SK-N-SH (cell line): ENCODE results near the gene ISM1. TPM values are rescaled to one million over a fixed set of nuclear protein-coding genes. Genes with fewer than 3 reads are reported as not detected.

Experiments
- CTCF ChIA-PET: fragments of 300-600, 350-600 bp; formaldehyde crosslinking; extraction: SDS; loops from one replicate; lab custom pipeline; 2021; lab: Yijun Ruan, JAX
- POLR2A ChIA-PET: fragments of 350-600 bp; sonication (Branson Sonifier 250); formaldehyde crosslinking; extraction: SDS; loops from one replicate; lab custom pipeline; 2020; ENCODE audit warnings: antibody characterized with exemption, inconsistent platforms; lab: Yijun Ruan, JAX
- DNase-seq: peaks from one replicate; pipeline ENCODE4 v3.0.0; 2012
- H2AFZ ChIP-seq: fragments of 200-600 bp; sonication (generic); 2 replicates; pipeline ENCODE4 v1.8.1; 2016; ENCODE audit warnings: antibody characterized with exemption, mild to moderate bottlenecking, low read depth
- H3F3A ChIP-seq: fragments of 200-600 bp; sonication (generic); replicated peaks from 2 replicates; pipeline ENCODE3; 2016; ENCODE audit warnings: antibody characterized with exemption, mild to moderate bottlenecking; ENCODE audit not compliant: insufficient read depth
- H3K27ac ChIP-seq, 2 experiments: fragments of 200-500 bp in 1 of 2; fragments of 200-600 bp in 1 of 2; sonication (Bioruptor generic) in 1 of 2; sonication (generic), shearing (Covaris generic) in 1 of 2; 2 replicates each; pipeline versions ENCODE4 v1.5.1 to v1.6.1; 2014 to 2016; ENCODE audit warnings: low read depth in 2 of 2, inconsistent platforms in 1 of 2, low read length in 1 of 2, mild to moderate bottlenecking in 1 of 2, mixed read lengths in 1 of 2
- H3K27me3 ChIP-seq: fragments of 200-600 bp; sonication (generic), shearing (Covaris generic); 2 replicates; pipeline ENCODE4 v1.6.1; 2016; ENCODE audit warnings: mixed run types; ENCODE audit not compliant: insufficient read depth
- H3K36me3 ChIP-seq, 2 experiments: fragments of 200-500 bp in 1 of 2; fragments of 200-600 bp in 1 of 2; sonication (Bioruptor generic) in 1 of 2; sonication (generic) in 1 of 2; replicated peaks in 1 of 2; 2 replicates each; pipeline versions ENCODE3 to v1.5.1; 2014 to 2016; ENCODE audit warnings: low read length in 1 of 2, mild to moderate bottlenecking in 1 of 2; ENCODE audit not compliant: insufficient read depth in 2 of 2, control insufficient read depth in 1 of 2
- H3K4me1 ChIP-seq, 2 experiments: fragments of 200-500 bp in 1 of 2; fragments of 200-600 bp in 1 of 2; sonication (Bioruptor generic) in 1 of 2; sonication (generic), shearing (Covaris generic) in 1 of 2; 2 replicates each; pipeline versions ENCODE4 v1.5.1 to v1.6.1; 2014 to 2016; ENCODE audit warnings: low read depth in 1 of 2, low read length in 1 of 2, mixed run types in 1 of 2; ENCODE audit not compliant: insufficient read depth in 2 of 2, control insufficient read depth in 1 of 2
- H3K4me2 ChIP-seq: fragments of 200-600 bp; sonication (generic), shearing (Covaris generic); 2 replicates; pipeline ENCODE4 v1.6.1; 2017; ENCODE audit warnings: mixed run types
- H3K4me3 ChIP-seq, 2 experiments: fragments of 200-500 bp in 1 of 2; fragments of 200-600 bp in 1 of 2; sonication (Bioruptor generic) in 1 of 2; sonication (generic), shearing (Covaris generic) in 1 of 2; 2 replicates each; pipeline versions ENCODE4 v1.5.1 to v1.8.1; 2014 to 2016; ENCODE audit warnings: low read depth in 2 of 2, inconsistent platforms in 1 of 2, low read length in 1 of 2, mild to moderate bottlenecking in 1 of 2, mixed read lengths in 1 of 2, moderate library complexity in 1 of 2
- H3K79me2 ChIP-seq: fragments of 200-600 bp; sonication (generic); 2 replicates; pipeline ENCODE4 v1.8.1; 2017; ENCODE audit warnings: mild to moderate bottlenecking; ENCODE audit not compliant: insufficient read depth
- H3K9ac ChIP-seq: fragments of 200-600 bp; sonication (generic); 2 replicates; pipeline ENCODE4 v1.6.1; 2017; ENCODE audit warnings: mixed run types
- H3K9me2 ChIP-seq: fragments of 200-600 bp; sonication (generic); 2 replicates; pipeline ENCODE4 v1.6.1; 2017; ENCODE audit warnings: mixed run types
- H3K9me3 ChIP-seq: fragments of 200-600 bp; sonication (generic); 2 replicates; pipeline ENCODE4 v1.6.1; 2017; ENCODE audit warnings: mixed run types, mild to moderate bottlenecking, moderate library complexity
- H4K20me1 ChIP-seq: fragments of 200-600 bp; sonication (generic); 2 replicates; pipeline ENCODE4 v1.6.1; 2017; ENCODE audit warnings: mild to moderate bottlenecking, mixed run types; ENCODE audit not compliant: insufficient read depth
- ELF1 ChIP-seq: IDR thresholded peaks from 2 replicates; pipeline ENCODE4 v1.4.0; 2012
- EP300 ChIP-seq, 2 experiments: IDR thresholded peaks; 2 replicates each; pipeline versions ENCODE4 v1.4.0 to v1.6.1; 2012; ENCODE audit warnings: borderline replicate concordance in 1 of 2, low read depth in 1 of 2, low read length in 1 of 2
- EZH2phosphoT487 ChIP-seq: fragments of 200-600 bp; sonication (generic); IDR thresholded peaks from 2 replicates; pipeline ENCODE4 v1.6.1; 2017; ENCODE audit warnings: low read depth, mixed run types, mild to moderate bottlenecking, antibody characterized with exemption, moderate library complexity, borderline replicate concordance
- FOXJ3 ChIP-seq: sonication (generic); formaldehyde crosslinking; IDR thresholded peaks from 2 replicates; pipeline ENCODE4 v1.5.1; 2020; ENCODE audit warnings: mild to moderate bottlenecking, missing genetic modification reagents
- FOXM1 ChIP-seq: IDR thresholded peaks from 2 replicates; pipeline ENCODE4 v1.4.0; 2012; ENCODE audit warnings: low read depth, mild to moderate bottlenecking
- GATA2 ChIP-seq: sonication (generic); formaldehyde crosslinking; IDR thresholded peaks from 2 replicates; pipeline ENCODE4 v1.5.0; 2020; ENCODE audit warnings: mild to moderate bottlenecking, missing genetic modification reagents
- JUND ChIP-seq: IDR thresholded peaks from 2 replicates; pipeline ENCODE4 v1.4.0; 2012
- MEF2A ChIP-seq: IDR thresholded peaks from 2 replicates; pipeline ENCODE4 v1.4.0; 2012; ENCODE audit warnings: low read depth, borderline replicate concordance
- NFIC ChIP-seq: IDR thresholded peaks from 2 replicates; pipeline ENCODE4 v1.4.0; 2012; ENCODE audit warnings: borderline replicate concordance
- NRF1 ChIP-seq: IDR thresholded peaks from 2 replicates; pipeline ENCODE4 v1.6.1; 2012; ENCODE audit warnings: low read depth, mild to moderate bottlenecking, low read length
- POLR2AphosphoS5 ChIP-seq: IDR thresholded peaks from 2 replicates; pipeline ENCODE4 v1.6.1; 2012; ENCODE audit warnings: low read depth, low read length
- RAD21 ChIP-seq: IDR thresholded peaks from 2 replicates; pipeline ENCODE4 v1.6.1; 2012; ENCODE audit warnings: mild to moderate bottlenecking, low read length
- RCOR1 ChIP-seq: fragments of 150-350 bp; IDR thresholded peaks from 2 replicates; pipeline ENCODE4 v1.6.1; 2017; ENCODE audit warnings: antibody characterized with exemption, low read length
- RFX5 ChIP-seq: IDR thresholded peaks from 2 replicates; pipeline ENCODE4 v1.6.1; 2012; ENCODE audit warnings: mild to moderate bottlenecking, improper control_type of control experiment, low read length
- RXRA ChIP-seq: IDR thresholded peaks from 2 replicates; pipeline ENCODE4 v1.4.0; 2012; ENCODE audit warnings: low read depth, mild to moderate bottlenecking, borderline replicate concordance
- SIN3A ChIP-seq: IDR thresholded peaks from 2 replicates; pipeline ENCODE4 v1.6.1; 2012; ENCODE audit warnings: low read depth, mild to moderate bottlenecking, low read length, moderate library complexity, borderline replicate concordance
- SMC3 ChIP-seq: IDR thresholded peaks from 2 replicates; pipeline ENCODE4 v1.6.1; 2012; ENCODE audit warnings: low read depth, low read length, improper control_type of control experiment
- TAF1 ChIP-seq: IDR thresholded peaks from 2 replicates; pipeline ENCODE4 v1.6.1; 2012; ENCODE audit warnings: low read depth, mild to moderate bottlenecking, low read length, moderate library complexity, borderline replicate concordance
- TCF12 ChIP-seq: IDR thresholded peaks from 2 replicates; pipeline ENCODE4 v1.4.0; 2012
- YY1 ChIP-seq: IDR thresholded peaks from 2 replicates; pipeline ENCODE4 v1.4.0; 2012; ENCODE audit warnings: low read depth, mild to moderate bottlenecking
- WGBS: methylation state at CpG from one replicate; pipeline ENCODE4 v1.1.6; 2017; ENCODE audit warnings: low lambda C conversion rate; 5-methylcytosine and 5-hydroxymethylcytosine counted together
- polyA plus RNA-seq, 3 experiments: library from polyadenylated mRNA; depleted of rRNA; stranded (reverse); fragments of >200 nt; gene quantifications; 2 replicates each; pipeline ENCODE4 v1.2.3, GENCODE V29; 2012
- TF ChIP-seq, protein P1 (sequence below): fragments of 150-350 bp; IDR thresholded peaks from 2 replicates; pipeline ENCODE4 v1.6.1; 2017; ENCODE audit warnings: antibody characterized with exemption, low read length, low read depth, borderline replicate concordance
- TF ChIP-seq, protein P2 (sequence below): IDR thresholded peaks from 2 replicates; pipeline ENCODE4 v1.4.0; 2012; ENCODE audit warnings: low read depth
- TF ChIP-seq, protein P3 (sequence below): fragments of 150-350 bp; IDR thresholded peaks from 2 replicates; pipeline ENCODE4 v1.6.1; 2016; ENCODE audit warnings: mild to moderate bottlenecking, low read depth, low read length
- TF ChIP-seq, protein P4 (sequence below): fragments of 200-600 bp; sonication (generic); IDR thresholded peaks from 2 replicates; pipeline ENCODE4 v1.6.1; 2017; ENCODE audit warnings: antibody characterized with exemption, mild to moderate bottlenecking, moderate library complexity

The ISM1 gene
- polyA plus RNA-seq, 1 of the 3 experiments (the other 2 are of a cell fraction), result not detected

DNA sequence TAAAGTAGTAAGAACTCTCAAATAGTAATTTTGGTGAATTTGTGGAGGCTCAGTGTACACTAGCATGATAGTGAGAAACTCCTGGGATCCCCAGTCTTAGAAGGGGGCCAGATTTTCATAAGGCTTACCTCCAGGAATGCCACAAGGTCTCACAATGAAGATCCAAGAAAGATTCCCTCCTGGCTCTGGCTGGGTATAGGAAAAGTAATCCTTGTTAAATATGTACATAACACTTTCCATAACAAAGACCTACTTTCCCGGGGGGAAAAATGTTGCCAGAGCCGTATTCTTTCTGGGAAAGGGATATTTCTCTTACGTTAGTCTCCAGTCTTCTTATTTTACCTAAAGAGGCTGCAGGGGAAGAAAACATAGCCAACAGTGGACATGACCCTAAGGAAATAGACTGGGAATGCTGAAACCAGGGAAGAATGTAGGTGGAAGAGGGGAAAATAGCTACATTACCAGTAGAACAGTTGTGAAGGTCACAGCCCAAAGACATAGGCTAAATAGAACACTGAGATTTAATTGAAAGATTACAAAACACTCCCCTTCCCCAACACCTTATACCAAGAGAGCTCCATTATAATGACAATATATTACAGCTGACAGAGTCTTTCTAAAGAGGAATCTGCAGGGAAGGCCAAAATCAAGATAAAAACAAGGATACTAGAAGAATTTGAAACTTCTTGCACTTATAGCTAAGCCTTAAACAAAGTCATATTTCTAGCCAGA is 34.9 kb upstream of the ISM1 start:
- 5% methylated on average over 3 of the region's 3 CpGs for WGBS
- Histone ChIP-seq H3K4me1 (no peaks in the 10 kb centered on the region), H3K4me2 (no peak overlapping the region), H3K27me3 (no peaks in the 10 kb centered on the region), H2AFZ (no peak overlapping the region), H3K79me2 (no peaks in the 10 kb centered on the region), H3K27ac (no peak overlapping the region), H4K20me1 (no peaks in the 10 kb centered on the region), H3K9me2 (no peaks in the 10 kb centered on the region), H3F3A (no peaks in the 10 kb centered on the region), H3K4me3 (no peak overlapping the region), H3K9me3 (no peaks in the 10 kb centered on the region), H3K9ac (no peak overlapping the region), H3K36me3 (no peaks in the 10 kb centered on the region)
- TF ChIP-seq MEF2A (no peak), TAF1 (no peak), FOXJ3 (CRISPR knock-in tag) (no peak), SMC3 (no peak), EP300 (IDR thresholded peaks at IDR 0.05; ENCODE audit: borderline replicate concordance in 1 of 2, low read depth in 1 of 2, low read length in 1 of 2) (no peak), SIN3A (no peak), RAD21 (no peak), NFIC (no peak), FOXM1 (no peak), TCF12 (no peak), GATA2 (CRISPR knock-in tag) (no peak), JUND (no peak), POLR2AphosphoS5 (no peak)
- TF ChIP-seq, protein P1, sequence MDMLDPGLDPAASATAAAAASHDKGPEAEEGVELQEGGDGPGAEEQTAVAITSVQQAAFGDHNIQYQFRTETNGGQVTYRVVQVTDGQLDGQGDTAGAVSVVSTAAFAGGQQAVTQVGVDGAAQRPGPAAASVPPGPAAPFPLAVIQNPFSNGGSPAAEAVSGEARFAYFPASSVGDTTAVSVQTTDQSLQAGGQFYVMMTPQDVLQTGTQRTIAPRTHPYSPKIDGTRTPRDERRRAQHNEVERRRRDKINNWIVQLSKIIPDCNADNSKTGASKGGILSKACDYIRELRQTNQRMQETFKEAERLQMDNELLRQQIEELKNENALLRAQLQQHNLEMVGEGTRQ, result no peak
- TF ChIP-seq, protein P2, sequence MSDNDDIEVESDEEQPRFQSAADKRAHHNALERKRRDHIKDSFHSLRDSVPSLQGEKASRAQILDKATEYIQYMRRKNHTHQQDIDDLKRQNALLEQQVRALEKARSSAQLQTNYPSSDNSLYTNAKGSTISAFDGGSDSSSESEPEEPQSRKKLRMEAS, result no peak
- no peak for DNase-seq
- ChIA-PET POLR2A (no interaction called here), CTCF (no interaction called here)

DNA sequence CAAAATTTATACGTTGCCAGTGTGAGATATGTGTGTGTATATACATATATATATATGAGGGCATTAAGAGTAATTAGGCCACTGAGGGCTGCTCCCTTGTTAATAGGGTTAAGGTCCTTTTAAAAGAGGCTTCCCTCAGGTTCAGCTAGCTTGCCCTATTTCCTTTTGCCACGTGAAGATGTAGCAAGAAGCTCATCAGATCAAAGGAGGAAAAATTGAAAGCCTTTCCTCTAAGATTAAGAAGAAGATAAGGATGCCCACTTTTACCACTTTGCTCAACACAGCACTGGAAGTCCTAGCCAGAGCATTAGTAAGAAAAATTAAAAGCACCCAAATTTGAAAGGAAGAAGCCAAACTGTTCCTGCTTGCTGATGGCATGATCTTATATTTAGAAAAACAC is 33.2 kb upstream of the ISM1 start:
- ChIA-PET CTCF (no interaction called here), POLR2A (no interaction called here)
- Histone ChIP-seq H3K4me3 (no peak overlapping the region), H3K9ac (no peak overlapping the region), H3F3A (no peaks in the 10 kb centered on the region), H3K4me2 (no peak overlapping the region), H3K9me2 (no peaks in the 10 kb centered on the region), H4K20me1 (no peaks in the 10 kb centered on the region), H3K27me3 (no peaks in the 10 kb centered on the region), H3K9me3 (no peaks in the 10 kb centered on the region), H3K4me1 (no peaks in the 10 kb centered on the region), H2AFZ (no peak overlapping the region), H3K27ac (no peak overlapping the region), H3K36me3 (no peaks in the 10 kb centered on the region), H3K79me2 (no peaks in the 10 kb centered on the region)
- 3% methylated on average over 2 of the region's 2 CpGs for WGBS
- DNase-seq, result no peak
- TF ChIP-seq, protein P3, sequence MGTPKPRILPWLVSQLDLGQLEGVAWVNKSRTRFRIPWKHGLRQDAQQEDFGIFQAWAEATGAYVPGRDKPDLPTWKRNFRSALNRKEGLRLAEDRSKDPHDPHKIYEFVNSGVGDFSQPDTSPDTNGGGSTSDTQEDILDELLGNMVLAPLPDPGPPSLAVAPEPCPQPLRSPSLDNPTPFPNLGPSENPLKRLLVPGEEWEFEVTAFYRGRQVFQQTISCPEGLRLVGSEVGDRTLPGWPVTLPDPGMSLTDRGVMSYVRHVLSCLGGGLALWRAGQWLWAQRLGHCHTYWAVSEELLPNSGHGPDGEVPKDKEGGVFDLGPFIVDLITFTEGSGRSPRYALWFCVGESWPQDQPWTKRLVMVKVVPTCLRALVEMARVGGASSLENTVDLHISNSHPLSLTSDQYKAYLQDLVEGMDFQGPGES, result no peak
- TF ChIP-seq ELF1 (no peak), NRF1 (no peak), EZH2phosphoT487 (no peak), SMC3 (no peak), SIN3A (no peak), NFIC (no peak), RFX5 (no peak), POLR2AphosphoS5 (no peak), RCOR1 (no peak), RXRA (no peak), FOXM1 (no peak), YY1 (no peak), GATA2 (CRISPR knock-in tag) (no peak)
- TF ChIP-seq, protein P1, result no peak
- TF ChIP-seq, protein P4, sequence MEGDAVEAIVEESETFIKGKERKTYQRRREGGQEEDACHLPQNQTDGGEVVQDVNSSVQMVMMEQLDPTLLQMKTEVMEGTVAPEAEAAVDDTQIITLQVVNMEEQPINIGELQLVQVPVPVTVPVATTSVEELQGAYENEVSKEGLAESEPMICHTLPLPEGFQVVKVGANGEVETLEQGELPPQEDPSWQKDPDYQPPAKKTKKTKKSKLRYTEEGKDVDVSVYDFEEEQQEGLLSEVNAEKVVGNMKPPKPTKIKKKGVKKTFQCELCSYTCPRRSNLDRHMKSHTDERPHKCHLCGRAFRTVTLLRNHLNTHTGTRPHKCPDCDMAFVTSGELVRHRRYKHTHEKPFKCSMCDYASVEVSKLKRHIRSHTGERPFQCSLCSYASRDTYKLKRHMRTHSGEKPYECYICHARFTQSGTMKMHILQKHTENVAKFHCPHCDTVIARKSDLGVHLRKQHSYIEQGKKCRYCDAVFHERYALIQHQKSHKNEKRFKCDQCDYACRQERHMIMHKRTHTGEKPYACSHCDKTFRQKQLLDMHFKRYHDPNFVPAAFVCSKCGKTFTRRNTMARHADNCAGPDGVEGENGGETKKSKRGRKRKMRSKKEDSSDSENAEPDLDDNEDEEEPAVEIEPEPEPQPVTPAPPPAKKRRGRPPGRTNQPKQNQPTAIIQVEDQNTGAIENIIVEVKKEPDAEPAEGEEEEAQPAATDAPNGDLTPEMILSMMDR, result no peak
